GM18907 (cell line): ENCODE data around the gene XKR7.
A peak's percentile ranks its signal among the peaks of the same experiment; 100 is the strongest.
"Not testable (repeated sequence)": the region's sequence is repeated elsewhere in the genome, so short reads cannot be mapped to it uniquely, and the experiment has no call there.

ENCODE experiments used
- ATAC-seq: cut with Tn5 transposase; IDR thresholded peaks from one replicate; pipeline ENCODE4 v1.9.1; 2021; ENCODE audit warnings: mild to moderate bottlenecking, moderate library complexity; ENCODE audit not compliant: unreplicated experiment

Gene XKR7, protein sequence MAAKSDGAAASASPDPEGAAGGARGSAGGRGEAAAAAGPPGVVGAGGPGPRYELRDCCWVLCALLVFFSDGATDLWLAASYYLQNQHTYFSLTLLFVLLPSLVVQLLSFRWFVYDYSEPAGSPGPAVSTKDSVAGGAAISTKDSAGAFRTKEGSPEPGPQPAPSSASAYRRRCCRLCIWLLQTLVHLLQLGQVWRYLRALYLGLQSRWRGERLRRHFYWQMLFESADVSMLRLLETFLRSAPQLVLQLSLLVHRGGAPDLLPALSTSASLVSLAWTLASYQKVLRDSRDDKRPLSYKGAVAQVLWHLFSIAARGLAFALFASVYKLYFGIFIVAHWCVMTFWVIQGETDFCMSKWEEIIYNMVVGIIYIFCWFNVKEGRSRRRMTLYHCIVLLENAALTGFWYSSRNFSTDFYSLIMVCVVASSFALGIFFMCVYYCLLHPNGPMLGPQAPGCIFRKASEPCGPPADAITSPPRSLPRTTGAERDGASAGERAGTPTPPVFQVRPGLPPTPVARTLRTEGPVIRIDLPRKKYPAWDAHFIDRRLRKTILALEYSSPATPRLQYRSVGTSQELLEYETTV

DNA sequence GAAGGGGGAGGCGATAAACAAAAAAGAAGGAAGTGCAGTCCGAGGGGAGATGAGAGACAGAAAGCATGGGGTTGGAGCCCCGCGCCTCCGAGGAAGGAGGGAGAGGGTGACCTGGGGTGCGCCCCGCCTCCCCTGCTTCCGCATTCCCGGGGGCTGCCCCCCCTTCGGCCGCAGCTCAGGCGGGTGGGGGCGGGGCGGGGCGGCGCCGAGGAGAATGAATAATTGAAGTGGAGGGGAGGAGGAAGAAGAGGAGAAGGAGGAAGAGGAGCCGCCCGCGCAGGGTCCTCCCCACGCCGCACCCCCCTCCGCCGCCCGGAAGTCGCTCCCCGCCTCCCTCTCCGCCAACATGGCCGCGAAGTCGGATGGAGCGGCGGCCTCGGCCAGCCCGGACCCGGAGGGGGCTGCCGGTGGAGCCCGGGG, at the start of gene XKR7:
XKR7 (plus strand) TSS at position 322 of the 420 bp plus-strand sequence; CDS start at position 347, 25 bp downstream.
- ATAC-seq, result no peak

DNA sequence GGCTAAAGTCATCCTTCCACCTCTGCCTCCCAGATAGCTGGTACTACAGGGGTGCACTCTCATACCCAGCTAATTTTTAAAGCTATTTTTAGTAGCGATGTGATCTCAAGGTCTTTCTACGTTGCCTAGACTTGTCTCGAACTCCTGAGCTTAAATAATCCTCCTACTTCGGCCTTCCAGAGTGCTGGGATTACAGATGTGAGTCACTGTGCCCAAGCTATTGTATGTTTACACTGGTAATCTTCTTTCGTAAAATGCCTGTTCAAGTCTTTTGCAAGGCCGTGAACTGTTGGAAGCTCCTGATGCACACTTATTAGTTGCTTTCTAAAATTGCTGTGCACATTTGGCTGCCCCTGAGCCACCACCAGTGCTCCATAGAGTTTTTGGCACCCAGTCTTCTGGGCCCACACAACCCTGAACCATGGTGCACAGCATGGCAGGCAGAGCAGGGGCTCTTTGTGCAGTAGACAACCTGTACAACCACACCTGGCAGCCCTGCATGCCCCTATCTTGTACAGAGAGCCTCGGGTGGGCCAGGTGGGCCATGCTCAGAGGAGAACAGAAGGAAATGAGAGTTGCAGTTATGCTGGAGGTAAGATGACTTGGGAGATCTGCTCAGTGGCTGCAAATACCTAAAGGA, 49.4 kb upstream of the XKR7 start:
- no peak for ATAC-seq

- no peak for ATAC-seq
Observed at GRCh38 chr20:31919410-31920155, 48.4 kb upstream of the XKR7 start.

DNA sequence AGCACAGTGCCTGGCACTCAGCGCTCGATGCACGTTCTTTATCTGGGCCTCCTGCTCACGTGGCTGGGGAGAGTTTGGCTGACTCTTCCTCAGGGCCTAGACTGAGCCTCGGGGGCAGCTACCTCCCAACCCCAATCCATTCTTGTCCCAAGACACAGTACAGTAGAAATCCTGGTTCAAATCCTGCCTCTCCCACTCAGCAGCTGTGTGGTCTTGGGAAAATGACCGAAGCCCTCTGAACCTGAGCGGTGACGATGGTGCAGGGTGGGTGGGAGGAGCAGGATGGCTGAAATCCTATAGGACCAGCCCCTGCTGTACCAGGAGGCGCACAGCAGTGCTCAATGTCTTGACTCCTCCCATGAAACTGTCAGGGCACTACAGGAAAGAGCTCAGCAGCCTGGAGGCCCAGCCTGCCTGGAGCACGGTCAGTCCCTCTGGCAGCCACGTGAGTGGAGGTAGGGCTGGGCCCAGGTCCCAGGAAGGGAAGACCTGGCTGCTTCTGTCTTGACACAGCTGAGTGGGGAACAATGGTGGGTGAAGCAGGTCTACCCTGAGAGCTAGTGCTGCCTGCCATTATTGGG, 47.6 kb upstream of the XKR7 start:
- ATAC-seq, result no peak

- not testable (repeated sequence) for ATAC-seq
Observed at GRCh38 chr20:31921480-31921879, 46.5 kb upstream of the XKR7 start.

- ATAC-seq, result no peak
Observed at GRCh38 chr20:31922181-31922580, 45.8 kb upstream of the XKR7 start.

DNA sequence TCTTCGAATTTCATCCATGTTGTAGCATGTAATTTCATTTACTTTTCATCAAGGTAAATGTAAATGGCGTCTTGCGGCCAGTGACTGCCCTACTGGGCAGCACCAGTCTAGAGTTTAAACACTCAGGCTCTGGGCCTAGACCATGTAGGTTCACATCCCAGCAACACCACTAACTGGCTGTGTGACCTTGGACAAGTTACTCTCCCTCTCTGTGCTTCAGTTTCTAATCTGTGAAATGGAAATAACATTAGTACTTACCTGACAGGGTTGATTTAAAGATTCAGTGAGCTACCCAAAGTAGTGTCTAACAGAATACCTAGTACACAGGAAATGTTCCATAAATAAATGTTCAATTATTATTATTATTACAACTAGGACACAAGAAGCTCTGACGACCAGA, 45.4 kb upstream of the XKR7 start:
- ATAC-seq, result no peak

GRCh38 chr20:31923388-31924331, 44.3 kb upstream of the XKR7 start:
- peak; percentile 86 for ATAC-seq

DNA sequence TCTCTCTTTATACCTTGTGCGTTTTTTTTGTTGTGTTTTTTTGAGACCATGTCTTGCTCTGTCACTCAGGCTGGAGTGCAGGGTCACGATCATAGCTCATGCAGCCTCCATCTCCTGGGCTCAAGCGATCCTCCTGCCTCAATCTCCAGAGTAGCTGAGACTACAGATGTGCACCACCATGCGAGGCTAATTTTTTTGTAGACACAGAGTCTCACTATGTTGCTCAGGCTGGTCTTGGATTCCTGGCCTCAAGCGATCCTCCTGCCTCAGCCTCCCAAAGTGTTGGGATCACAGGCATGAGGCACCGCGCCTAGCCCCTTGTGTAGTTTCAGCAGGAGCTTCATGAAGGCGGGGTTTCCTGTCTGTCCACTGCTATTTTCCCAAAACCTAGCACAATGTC, 43.4 kb upstream of the XKR7 start:
- ATAC-seq, result no peak

GRCh38 chr20:31925631-31926030, 42.3 kb upstream of the XKR7 start:
- ATAC-seq, result no peak

DNA sequence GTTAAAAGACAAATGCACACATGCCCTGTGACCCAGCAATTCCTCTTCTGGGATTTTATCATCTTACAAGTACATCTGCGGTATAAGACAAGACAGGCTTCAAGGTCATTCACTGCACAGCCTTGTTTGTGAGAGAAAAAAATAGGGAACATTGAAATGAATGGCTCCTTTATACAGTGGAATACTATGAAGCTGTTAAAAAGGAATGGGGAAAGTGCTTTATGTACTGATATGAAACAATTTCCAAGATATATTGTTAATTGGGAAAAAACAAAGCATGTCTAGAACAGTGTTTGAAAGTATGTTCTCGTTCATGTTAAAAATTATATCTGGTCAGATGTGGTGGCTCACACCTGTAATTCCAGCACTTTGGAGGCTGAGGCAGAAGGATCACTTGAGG, 41.5 kb upstream of the XKR7 start:
- no peak for ATAC-seq

DNA sequence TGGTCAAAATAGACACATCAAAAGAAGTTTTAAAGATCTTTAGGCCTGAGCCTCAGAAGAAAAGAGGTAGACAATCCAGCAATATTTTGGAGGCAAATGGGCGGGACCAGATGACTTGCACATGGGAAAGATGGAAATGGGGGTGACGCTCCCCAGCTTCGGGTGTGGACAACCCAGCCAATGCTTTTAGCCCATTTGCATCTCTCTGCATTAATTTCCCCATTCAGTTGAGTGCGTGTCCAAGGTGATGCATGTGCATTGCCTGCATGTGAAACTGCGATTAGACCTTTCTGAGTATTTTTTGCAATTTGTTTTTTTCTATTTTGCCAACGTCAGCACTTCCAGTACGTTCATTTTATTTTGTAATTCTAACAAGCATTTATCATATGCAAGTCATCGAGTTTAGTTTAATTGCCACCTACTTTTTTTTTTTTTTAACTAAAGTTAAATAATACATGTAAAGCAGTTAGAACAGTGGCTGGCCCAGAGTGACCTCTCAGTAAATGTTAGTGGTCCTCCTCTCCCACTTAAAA, 40.3 kb upstream of the XKR7 start:
- no peak for ATAC-seq

DNA sequence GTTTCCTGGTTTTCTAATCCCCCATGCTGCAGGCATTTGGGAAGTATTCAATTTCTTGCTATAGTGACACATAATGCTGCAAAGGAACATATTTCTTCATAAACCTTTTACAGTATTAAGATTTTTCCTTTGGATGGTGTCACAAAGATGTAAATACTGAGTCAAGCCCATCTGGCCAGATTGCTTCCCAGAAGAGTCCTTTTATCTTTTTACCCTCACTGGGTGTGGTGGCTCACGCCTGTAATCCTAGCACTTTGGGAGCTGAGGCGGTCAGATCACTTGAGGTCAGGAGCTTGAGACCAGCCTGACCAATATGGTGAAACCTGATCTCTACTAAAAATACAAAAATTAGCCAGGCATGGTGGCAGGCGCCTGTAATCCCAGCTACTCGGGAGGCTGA, 38.3 kb upstream of the XKR7 start:
- not testable (repeated sequence) for ATAC-seq

DNA sequence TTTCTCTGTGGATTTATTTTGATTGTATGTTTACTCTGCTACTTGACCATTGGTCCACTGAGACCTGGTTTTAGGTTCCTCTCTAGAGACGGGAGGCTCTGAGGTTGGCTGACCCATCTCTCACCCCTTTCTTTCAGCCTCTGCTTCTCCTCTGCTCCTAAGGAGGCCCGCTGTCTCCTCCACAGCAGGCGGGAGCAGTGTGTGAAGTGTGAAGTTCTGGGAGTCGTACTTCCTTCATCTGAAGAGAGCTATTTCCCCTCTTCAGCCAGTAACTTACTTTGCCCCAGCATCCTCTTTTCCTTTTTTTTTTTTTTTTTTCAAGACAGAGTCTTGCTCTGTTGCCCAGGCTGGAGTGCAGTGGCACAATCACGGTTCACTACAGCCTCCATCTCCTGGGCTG, 37.2 kb upstream of the XKR7 start:
- no peak for ATAC-seq

- no peak for ATAC-seq
Observed at GRCh38 chr20:31933698-31934097, 34.3 kb upstream of the XKR7 start.

DNA sequence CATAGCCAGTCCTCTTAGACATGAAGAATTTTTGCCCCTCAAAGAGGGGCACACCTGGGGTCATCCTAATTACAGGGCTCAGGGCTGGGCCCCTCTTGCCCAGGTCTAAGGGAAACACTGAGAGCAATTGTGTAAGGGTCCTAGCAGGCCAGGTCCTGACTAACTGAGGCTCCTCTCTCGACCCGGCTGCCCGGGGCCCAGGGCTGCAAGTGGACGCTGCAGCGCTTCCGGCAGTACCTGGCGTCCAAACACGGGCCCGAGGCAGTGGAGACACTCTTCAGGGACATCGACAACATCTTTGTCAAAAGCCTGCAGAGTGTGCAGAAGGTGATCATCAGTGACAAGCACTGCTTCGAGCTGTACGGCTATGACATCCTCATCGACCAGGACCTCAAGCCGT, 33.5 kb upstream of the XKR7 start:
- no peak for ATAC-seq

DNA sequence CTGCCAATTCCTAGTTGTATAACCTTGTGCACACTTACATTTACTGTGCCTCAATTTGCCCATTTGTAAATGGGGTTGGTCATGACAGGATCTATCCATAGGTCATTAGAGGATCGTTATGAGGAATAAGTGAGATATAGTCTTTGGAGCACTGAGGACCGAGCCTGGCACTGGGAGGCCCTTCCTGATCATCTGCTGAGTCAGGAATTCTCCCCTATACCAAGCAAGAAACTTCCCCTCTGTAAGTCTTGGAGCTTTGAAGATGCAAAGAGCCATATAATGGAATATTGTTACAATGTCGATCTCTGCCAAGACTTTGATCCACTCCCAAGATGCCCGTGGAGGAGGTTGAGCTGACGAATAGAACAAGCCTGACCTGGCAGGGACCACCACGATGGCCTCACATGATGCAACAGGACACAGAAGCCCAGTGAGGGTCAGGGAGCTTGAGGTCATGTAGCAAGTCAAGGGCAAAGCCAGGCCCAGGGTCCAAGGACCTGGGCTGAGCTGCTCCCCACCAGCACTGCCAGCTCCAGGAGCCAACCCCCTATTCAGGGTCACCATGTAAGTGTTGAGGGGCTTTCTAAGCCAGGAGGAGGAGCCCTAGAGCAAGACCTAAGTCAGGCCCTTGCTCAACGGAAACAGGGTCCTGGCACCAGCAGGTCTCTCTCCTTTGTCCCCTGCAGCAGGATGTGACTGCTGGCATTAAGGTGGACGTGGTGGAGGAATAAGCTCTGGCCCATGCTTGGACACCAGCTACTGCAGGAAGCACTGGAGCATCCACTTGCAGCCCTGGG, 32.8 kb upstream of the XKR7 start:
- ATAC-seq, result no peak

- ATAC-seq, result no peak
Observed at GRCh38 chr20:31936420-31936819, 31.5 kb upstream of the XKR7 start.

GRCh38 chr20:31937820-31938219, 30.1 kb upstream of the XKR7 start:
- no peak for ATAC-seq
